NB4 (cell line): ENCODE measurements around the gene BICRAL.

Source experiments
- MAX ChIP-seq: IDR thresholded peaks from 2 replicates; pipeline ENCODE4 v1.6.1; 2011; ENCODE audit warnings: low read depth, low read length
- MYC ChIP-seq: IDR thresholded peaks from 2 replicates; pipeline ENCODE4 v1.6.1; 2011; ENCODE audit warnings: low read depth, low read length
- POLR2A ChIP-seq: IDR thresholded peaks from 2 replicates; pipeline ENCODE4 v1.6.1; 2011; ENCODE audit warnings: mild to moderate bottlenecking; ENCODE audit not compliant: insufficient read length; ENCODE audit errors: extremely low read depth
- TF ChIP-seq, protein P1 (sequence below): IDR thresholded peaks from one replicate; pipeline ENCODE4 v1.5.1; 2012; ENCODE audit warnings: low read depth, low read length

DNA sequence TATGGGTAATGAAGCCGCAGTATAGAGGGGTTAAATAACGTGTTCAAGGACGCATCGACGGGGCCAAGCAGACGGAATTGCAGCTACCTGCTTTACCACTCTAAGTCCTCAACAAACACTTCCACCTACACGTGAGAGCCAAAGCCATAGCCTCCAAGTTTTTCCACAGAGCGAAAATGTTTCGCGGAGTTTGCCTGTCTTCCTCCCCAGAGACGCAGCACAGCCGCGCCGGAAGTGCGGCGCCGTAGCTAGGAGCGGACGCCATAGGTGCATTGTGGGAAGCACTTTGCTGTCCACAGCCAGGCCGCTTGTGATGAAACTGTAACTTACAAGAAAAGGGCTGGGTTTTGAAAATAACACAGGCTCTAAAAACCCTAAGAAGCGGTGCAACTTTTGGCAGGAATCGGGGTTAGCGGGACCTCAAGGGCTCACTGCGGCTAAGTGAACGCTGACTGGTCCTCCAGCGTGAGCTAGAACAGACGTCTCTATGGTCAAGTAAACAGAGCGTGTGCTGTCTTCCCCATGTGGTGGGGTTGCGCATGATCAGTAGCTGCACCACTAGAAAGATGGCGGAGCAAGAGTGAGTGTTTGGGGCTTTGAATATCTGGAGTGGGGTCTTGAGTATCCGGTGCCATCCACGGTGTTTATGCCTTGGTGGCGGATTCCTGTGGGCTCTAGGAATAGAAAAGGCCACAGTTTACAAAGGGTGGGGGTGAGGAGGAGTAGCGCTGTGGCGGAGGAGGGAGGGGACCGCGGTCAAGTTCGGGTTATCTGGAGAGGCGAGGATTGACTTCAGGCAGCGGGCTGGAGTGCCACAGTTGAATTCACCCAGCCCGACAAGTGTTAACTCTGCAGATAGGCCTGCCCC, 97.8 kb downstream of the BICRAL start, which contains the start of gene RPL7L1:
- TF ChIP-seq, protein P1, sequence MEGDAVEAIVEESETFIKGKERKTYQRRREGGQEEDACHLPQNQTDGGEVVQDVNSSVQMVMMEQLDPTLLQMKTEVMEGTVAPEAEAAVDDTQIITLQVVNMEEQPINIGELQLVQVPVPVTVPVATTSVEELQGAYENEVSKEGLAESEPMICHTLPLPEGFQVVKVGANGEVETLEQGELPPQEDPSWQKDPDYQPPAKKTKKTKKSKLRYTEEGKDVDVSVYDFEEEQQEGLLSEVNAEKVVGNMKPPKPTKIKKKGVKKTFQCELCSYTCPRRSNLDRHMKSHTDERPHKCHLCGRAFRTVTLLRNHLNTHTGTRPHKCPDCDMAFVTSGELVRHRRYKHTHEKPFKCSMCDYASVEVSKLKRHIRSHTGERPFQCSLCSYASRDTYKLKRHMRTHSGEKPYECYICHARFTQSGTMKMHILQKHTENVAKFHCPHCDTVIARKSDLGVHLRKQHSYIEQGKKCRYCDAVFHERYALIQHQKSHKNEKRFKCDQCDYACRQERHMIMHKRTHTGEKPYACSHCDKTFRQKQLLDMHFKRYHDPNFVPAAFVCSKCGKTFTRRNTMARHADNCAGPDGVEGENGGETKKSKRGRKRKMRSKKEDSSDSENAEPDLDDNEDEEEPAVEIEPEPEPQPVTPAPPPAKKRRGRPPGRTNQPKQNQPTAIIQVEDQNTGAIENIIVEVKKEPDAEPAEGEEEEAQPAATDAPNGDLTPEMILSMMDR: no peak
- TF ChIP-seq POLR2A (peak; percentile 89), MAX (peak; percentile 92), MYC (peak; percentile 94)
